ENCODE measurements around the gene SPOP. TPM values are rescaled to one million over a fixed set of nuclear protein-coding genes. Genes with fewer than 3 reads are reported as not detected.

The SPOP gene
- total RNA-seq, 1 experiment from 2014 or later = 53.4 TPM

GRCh38 chr17:49597928-49598655, 79.8 kb downstream of the SPOP start:
- no peak overlapping the region for H3K4me3 ChIP-seq (ENCODE audit: low read depth, low read length, poor library complexity, severe bottlenecking)
- no peaks in the 10 kb centered on the region for H3K9me3 ChIP-seq (ENCODE audit: low read depth, low read length, poor library complexity, severe bottlenecking)
- TF ChIP-seq EZH2 (IDR thresholded peaks at IDR 0.05; ENCODE audit: borderline replicate concordance, low read depth, low read length, poor library complexity, severe bottlenecking) (no peak), CTCF (conservative IDR thresholded peaks at IDR 0.05; ENCODE audit: low read depth, low read length) (no peak)
- H3K27ac ChIP-seq (ENCODE audit: low read depth, low read length, poor library complexity, severe bottlenecking) = no peak overlapping the region
- intact Hi-C loops (cut with micrococcal nuclease; ENCODE audit: unreplicated experiment) = no loop called here
- peaks cover 18% of the 10 kb centered on the region for H3K36me3 ChIP-seq (ENCODE audit: insufficient read depth, low read length, poor library complexity, severe bottlenecking)
- no TSS peak for BruUV-seq (replicated peaks)
- no peaks in the 10 kb centered on the region for H3K4me1 ChIP-seq (ENCODE audit: insufficient read depth, low read length, poor library complexity, severe bottlenecking)
- ChIA-PET CTCF (no interaction called here), POLR2A (ENCODE audit: low non-redundant PET) (no interaction called here)
- H3K27me3 ChIP-seq (replicated peaks; ENCODE audit: insufficient read depth, low read depth, low read length, poor library complexity) = no peaks in the 10 kb centered on the region
- DNase-seq (ENCODE audit: low spot score) = no peak

GRCh38 chr17:49597436-49597835, 80.5 kb downstream of the SPOP start:
- no peaks in the 10 kb centered on the region for H3K9me3 ChIP-seq (ENCODE audit: low read depth, low read length, poor library complexity, severe bottlenecking)
- ChIA-PET CTCF (interaction anchor here (0.6 kb wide), 1 partner anchor 246 kb away, joined by 3 read pairs; no protein-coding TSS in a partner anchor), POLR2A (ENCODE audit: low non-redundant PET) (no interaction called here)
- BruUV-seq (replicated peaks) = no TSS peak
- intact Hi-C loops (cut with micrococcal nuclease; ENCODE audit: unreplicated experiment) = no loop called here
- no peak for DNase-seq (ENCODE audit: low spot score)
- no peak overlapping the region for H3K27ac ChIP-seq (ENCODE audit: low read depth, low read length, poor library complexity, severe bottlenecking)
- no peaks in the 10 kb centered on the region for H3K4me1 ChIP-seq (ENCODE audit: insufficient read depth, low read length, poor library complexity, severe bottlenecking)
- TF ChIP-seq CTCF (conservative IDR thresholded peaks at IDR 0.05; ENCODE audit: low read depth, low read length) (no peak), EZH2 (IDR thresholded peaks at IDR 0.05; ENCODE audit: borderline replicate concordance, low read depth, low read length, poor library complexity, severe bottlenecking) (no peak)
- H3K27me3 ChIP-seq (replicated peaks; ENCODE audit: insufficient read depth, low read depth, low read length, poor library complexity) = no peaks in the 10 kb centered on the region
- H3K36me3 ChIP-seq (ENCODE audit: insufficient read depth, low read length, poor library complexity, severe bottlenecking) = peaks cover 18% of the 10 kb centered on the region
- no peak overlapping the region for H3K4me3 ChIP-seq (ENCODE audit: low read depth, low read length, poor library complexity, severe bottlenecking)

GRCh38 chr17:49596613-49597244, 81.2 kb downstream of the SPOP start:
- no peaks in the 10 kb centered on the region for H3K9me3 ChIP-seq (ENCODE audit: low read depth, low read length, poor library complexity, severe bottlenecking)
- ChIA-PET POLR2A (ENCODE audit: low non-redundant PET) (no interaction called here), CTCF (interaction anchor here (0.6 kb wide), 1 partner anchor 247 kb away, joined by 3 read pairs; no protein-coding TSS in a partner anchor)
- peaks cover 15% of the 10 kb centered on the region for H3K36me3 ChIP-seq (ENCODE audit: insufficient read depth, low read length, poor library complexity, severe bottlenecking)
- intact Hi-C loops (cut with micrococcal nuclease; ENCODE audit: unreplicated experiment) = no loop called here
- no TSS peak for BruUV-seq (replicated peaks)
- no peak for DNase-seq (ENCODE audit: low spot score)
- no peak for TF ChIP-seq CTCF (conservative IDR thresholded peaks at IDR 0.05; ENCODE audit: low read depth, low read length)
- H3K27me3 ChIP-seq (replicated peaks; ENCODE audit: insufficient read depth, low read depth, low read length, poor library complexity) = no peaks in the 10 kb centered on the region
- no peaks in the 10 kb centered on the region for H3K4me1 ChIP-seq (ENCODE audit: insufficient read depth, low read length, poor library complexity, severe bottlenecking)
- no peak overlapping the region for H3K4me3 ChIP-seq (ENCODE audit: low read depth, low read length, poor library complexity, severe bottlenecking)
- H3K27ac ChIP-seq (ENCODE audit: low read depth, low read length, poor library complexity, severe bottlenecking) = no peak overlapping the region

Measured in A673 (cell line).